Activated CD4-positive, alpha-beta T cell treated with anti-CD3 and anti-CD28 coated beads, Interleukin-2, amount 50 U/mL, for 16 hours (primary cell): ENCODE results near the gene RLN3.
A peak's percentile ranks its signal among the peaks of the same experiment; 100 is the strongest.

Experiments used
- DNase-seq: peaks from one replicate; pipeline ENCODE4 v3.0.0-alpha.2; 2020

Gene RLN3

GRCh38 chr19:14056069-14056666 lies 28.2 kb downstream of the RLN3 start:
- DNase-seq, result no peak

- no peak for DNase-seq
These were observed 28.9 kb downstream of the RLN3 start for GRCh38 chr19:14056741-14057356.

GRCh38 chr19:14058182-14059092 lies 30.5 kb downstream of the RLN3 start:
- no peak for DNase-seq

- DNase-seq, result peak; percentile 46
These were observed 31.1 kb downstream of the RLN3 start for GRCh38 chr19:14059093-14059480.

GRCh38 chr19:14059652-14060155 lies 31.8 kb downstream of the RLN3 start:
- no peak for DNase-seq

GRCh38 chr19:14061081-14061749 lies 33.3 kb downstream of the RLN3 start:
- no peak for DNase-seq

- no peak for DNase-seq
These were observed 34.0 kb downstream of the RLN3 start, which contains the start of gene PALM3 for GRCh38 chr19:14061751-14062557. TSS of gene PALM3 (minus strand) at chr19:14062076. CDS start at chr19:14061980, 96 bp downstream.

- DNase-seq, result no peak
These were observed 34.6 kb downstream of the RLN3 start for GRCh38 chr19:14062558-14062855.

DNA sequence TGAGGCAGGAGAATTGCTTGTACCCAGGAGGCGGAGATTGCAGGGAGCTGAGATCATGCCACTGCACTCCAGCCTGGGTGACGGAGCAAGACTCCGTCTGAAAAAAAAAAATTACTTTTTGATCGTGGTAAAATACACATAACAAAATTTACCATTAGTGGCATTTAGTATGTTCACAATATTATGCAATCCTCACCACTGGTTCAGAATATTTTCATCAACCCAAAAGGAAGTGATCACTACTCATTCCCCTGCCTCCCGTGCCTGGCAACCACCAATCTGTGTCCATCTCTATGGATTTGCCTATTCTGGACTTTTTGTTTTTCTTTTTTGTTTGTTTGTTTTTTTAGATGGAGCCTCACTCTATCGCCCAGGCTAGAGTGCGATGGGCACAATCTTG lies 35.2 kb downstream of the RLN3 start:
- no peak for DNase-seq

DNA sequence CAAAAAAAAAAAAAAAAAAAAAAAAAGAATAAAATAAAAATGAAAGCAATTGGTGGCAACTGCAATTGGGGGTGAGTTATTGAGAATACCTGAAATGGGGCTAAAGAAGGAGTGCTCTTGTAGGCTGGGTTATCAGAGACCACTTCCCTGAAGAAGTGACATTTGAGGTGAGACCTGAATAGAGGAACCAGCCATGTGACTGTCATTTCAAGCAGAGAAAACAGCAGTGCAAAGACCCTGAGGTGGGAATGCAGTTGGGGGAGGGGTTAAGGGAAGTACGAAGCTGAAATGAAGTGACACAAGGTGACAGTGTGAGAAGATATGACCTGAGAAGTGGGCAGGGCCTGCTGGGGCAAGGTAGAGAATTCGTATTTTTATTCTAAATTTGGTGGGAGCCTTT lies 38.2 kb downstream of the RLN3 start:
- no peak for DNase-seq

DNA sequence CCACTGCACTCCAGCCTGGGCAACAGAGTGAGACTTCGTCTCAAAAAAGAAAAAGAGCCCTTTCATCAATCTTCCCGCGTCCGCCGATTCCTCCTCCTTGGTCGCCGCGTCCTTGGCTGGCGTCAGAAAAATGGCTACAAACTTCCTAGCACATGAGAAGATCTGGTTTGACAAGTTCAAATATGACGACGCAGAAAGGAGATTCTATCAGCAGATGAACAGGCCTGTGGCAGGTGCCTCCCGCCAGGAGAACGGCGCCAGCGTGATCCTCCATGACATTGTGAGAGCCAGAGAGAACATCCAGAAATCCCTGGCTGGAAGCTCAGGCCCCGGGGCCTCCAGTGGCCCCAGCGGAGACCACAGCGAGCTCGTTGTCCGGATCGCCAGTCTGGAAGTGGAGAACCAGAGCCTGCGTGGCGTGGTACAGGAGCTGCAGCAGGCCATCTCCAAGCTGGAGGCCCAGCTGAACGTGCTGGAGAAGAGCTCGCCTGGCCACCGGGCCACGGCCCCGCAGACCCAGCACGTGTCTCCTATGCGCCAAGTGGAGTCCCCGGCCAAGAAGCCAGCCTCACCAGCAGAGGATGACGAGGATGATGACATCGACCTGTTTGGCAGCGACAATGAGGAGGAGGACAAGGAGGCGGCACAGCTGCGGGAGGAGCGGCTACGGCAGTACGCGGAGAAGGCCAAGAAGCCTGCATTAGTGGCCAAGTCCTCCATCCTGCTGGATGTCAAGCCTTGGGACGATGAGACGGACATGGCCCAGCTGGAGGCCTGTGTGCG lies 42.5 kb downstream of the RLN3 start:
- no peak for DNase-seq

DNA sequence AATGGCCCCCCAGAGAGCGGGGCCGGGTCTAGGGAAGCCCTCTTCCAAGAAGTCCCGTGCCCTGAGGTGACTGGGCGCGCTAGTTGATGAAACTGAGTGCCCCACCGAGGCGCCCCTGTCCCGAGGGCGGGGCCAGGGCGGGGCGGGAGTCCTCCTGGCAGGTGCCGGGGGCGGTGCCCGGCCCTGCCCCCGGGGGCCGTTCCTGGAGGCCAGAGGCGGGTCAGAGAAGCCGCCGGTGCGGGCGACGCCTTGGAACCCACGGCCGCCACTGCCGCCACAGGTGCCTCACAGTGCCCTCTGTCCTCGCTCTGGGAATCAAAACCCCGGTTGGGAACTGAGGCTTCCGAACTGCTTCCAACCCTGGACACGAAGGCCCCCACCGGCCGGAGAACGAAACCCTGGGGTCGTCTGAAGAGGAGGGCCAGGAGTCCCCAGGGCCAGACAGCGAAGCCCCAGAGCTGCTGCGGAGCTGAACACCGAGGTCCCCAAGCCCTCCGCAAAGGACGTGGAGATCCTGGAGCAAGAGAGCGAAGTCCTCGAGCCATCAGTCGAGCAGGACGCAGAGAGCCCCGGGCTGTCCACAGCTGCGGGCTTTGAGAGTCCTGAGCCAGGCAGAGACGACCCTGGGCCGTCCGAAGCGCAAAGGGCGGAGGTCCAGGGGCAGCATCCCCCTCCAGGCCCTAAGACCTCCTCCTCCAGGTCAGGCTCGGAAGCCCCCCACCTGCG lies 44.8 kb downstream of the RLN3 start, which contains the start of gene MISP3:
Gene MISP3 (plus strand): TSS at position 252 of the 726 bp plus-strand sequence. CDS start 524 bp downstream, outside the sequence.
- DNase-seq, result peak; percentile 42

- DNase-seq, result peak; percentile 83
These were observed 45.4 kb downstream of the RLN3 start for GRCh38 chr19:14073261-14073924.

GRCh38 chr19:14073925-14074838 lies 46.2 kb downstream of the RLN3 start:
- no peak for DNase-seq

DNA sequence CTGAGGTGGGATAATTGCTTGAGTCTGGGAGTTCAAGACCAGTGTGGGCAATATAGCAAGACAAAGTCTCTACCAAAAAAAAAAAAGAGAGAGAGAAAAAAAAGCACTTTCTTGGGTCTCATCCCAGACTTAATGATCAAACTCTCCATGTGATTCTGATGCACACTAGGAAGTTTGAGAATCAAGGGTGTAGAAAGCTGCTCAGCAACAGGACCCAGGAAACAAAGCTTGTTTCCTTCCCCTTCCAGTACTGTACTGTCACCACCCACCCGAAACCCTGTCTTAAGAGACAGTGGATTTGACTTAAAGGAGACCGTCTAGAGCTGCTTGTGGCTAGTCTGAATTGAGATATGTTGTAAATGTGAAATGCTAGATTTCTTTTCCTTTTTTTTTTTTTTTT lies 50.5 kb downstream of the RLN3 start:
- no peak for DNase-seq
